Femur (tissue), 1 donor: ENCODE data around the gene GNAZ.

Source experiments
- DNase-seq: peaks from one replicate; pipeline ENCODE4 v3.0.0-alpha.2; 2017

The GNAZ gene

DNA sequence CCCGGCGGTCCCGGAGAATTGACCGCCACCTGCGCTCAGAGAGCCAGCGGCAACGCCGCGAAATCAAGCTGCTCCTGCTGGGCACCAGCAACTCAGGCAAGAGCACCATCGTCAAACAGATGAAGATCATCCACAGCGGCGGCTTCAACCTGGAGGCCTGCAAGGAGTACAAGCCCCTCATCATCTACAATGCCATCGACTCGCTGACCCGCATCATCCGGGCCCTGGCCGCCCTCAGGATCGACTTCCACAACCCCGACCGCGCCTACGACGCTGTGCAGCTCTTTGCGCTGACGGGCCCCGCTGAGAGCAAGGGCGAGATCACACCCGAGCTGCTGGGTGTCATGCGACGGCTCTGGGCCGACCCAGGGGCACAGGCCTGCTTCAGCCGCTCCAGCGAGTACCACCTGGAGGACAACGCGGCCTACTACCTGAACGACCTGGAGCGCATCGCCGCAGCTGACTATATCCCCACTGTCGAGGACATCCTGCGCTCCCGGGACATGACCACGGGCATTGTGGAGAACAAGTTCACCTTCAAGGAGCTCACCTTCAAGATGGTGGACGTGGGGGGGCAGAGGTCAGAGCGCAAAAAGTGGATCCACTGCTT, 25.5 kb downstream of the GNAZ start:
- DNase-seq, result no peak

DNA sequence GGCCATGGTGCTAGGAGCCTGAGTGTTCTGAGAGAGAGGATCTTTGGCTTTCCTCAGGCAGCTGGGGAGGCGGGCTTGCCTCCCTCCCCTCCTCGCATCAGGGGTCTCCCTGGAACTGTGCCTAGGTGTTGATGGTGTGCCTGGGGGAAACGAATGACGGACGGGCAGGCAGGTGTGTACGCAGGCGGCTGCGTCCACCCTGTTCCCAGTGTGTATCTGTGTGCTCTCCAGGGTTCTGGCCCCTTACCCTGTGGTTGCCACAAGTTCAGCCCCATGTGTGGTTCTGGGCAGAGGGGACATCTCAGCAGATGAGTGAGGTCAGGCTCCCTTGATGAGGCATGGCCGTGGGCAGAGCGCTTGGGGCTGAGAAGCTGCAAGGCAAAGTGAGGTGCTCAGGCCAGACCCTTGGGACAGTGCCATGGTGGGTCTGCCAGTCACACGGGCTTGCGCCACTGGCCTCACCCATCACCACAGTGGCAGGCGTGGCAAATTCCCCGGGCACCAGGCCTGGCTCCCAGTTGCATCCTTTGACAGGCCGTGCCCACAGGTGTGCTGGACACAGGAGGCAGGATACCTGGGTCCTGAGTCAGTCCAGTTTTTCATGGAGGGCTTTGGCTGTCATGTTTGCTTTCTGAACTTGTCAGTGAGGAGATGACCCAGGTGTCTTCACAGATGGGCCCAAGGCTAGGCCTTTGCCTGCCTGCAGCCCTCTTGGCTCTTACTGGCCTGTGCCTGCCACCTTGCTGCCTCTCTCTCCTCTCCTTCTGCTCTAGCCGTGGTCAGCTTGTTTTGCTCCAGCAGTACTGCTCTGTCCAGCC, 27.3 kb downstream of the GNAZ start:
- DNase-seq, result no peak

DNA sequence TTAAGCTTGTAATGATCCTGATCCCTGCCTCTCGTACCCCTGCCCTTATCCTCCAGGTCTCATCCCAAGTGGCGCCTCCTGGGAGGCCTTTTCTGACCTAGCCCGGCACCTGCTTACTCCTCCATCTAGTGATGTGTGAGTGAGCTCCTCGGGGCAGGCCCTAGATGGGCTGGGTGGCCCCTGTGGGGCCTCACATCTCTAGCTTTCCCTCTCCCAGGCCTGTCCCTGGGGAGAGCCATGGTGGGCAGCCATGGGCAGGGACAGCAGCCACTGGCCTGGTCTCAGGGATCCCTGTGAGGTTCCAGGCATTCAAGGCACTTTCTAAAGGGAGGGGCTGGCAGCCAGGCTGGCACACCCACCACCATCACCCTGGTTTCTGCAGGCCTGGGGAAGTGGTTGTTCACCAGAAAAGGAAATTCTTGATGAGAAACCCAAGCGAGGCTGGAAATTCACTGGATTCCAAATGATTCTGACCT, 27.9 kb downstream of the GNAZ start:
- DNase-seq, result no peak

DNA sequence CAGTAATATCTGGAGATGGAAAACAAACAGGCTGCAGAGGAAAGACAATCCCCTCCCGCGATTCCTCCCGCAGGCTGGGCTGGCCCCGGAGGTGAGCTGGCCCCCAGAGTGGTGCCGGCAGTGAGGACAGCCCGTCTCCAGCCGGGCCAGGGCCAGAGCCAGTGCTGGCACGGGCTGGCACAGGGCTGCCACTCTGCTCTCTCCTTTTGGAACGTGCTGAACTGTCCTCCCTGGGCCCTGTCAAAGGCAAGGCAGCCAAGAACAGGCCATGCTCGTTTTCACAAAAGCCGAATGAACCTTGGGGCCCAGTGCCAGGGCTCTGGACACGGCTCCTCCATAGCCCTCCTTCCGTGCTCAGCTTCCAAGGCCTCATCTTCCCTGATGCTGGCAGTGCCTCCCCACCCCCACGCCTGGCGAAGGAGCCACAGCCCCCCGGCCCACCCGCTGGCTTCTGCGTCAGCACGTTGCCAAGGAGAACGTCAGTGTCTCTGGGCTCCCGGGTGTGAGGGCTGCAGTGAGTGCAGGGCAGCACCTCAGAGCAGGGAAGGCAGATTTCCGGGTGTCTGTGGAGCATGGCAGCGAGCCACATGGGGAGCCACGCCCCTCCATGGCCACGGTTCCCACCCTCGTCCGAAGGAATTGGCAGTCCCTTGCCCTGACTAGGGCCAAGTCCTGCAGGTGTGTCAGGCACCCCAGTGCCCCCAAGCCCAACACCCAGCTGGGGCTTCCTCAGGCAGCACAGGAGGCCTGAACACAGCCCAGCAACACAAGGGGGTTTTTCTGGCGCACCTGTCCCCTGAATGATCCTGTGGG, 28.6 kb downstream of the GNAZ start:
- DNase-seq, result no peak

DNA sequence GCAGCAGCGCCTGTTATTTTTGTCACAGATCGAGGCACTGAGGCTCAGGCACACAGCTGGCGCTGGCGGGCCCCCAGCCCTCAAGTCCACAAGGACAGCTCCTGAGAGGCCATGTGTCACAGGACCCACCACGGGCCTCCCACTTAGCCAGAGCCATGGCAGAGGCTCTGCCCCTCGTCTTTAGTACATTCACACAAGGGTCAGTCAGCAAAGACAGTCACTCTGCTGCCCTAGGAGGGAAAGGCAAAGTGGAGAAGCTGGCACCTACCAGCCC, 29.1 kb downstream of the GNAZ start:
- no peak for DNase-seq

DNA sequence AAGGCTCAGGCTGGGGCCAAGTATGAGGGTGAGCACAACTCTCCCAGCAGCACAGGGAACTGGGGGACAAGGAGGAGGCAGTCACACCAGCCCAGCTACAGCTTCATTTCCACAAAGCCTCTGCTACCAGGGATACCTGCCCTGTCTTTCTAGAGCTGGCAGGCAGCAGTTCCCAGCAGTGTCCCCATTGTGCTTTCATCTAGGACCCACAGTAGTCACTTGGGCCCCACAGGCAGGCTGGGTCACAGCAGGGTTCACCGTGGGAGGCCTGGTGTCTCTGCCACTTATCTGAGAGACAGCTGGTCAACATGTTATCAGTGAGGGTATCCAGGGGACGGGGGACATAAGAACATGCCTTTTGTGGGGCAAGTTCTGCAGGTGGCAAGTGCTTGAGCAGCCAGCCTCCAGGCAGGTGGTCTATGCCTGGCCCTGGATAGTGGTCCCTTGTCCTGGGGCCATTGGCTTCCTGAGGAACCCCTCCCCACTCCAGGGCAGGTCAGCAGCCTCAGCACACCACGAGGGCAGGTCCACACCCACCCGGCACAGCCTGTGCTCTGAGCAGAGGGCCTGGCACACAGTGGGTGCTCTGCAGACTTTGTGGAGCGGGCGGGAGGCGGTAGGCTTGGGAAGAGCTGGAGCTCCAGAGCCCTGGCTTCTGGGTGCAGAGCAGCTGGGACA, 29.9 kb downstream of the GNAZ start:
- no peak for DNase-seq

DNA sequence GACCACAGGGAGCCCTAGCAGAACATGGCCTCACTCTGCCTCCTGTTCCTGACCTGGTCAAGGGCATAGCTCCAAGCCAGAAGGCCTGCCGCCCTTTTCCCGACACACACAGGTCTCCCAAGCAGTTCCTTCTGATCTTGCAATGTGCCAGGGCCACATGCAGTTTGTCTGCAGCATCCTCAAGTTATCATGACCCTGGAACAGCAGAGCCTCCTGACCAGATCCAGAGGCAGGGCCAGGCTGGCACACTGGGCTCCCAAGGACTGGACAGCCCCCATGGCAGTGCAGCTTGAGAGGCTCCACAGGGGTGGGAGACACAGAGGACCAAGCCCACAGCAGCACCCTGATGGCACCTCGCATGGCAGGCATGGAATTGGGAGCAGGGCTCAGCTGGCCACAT, 31.2 kb downstream of the GNAZ start:
- DNase-seq, result no peak

DNA sequence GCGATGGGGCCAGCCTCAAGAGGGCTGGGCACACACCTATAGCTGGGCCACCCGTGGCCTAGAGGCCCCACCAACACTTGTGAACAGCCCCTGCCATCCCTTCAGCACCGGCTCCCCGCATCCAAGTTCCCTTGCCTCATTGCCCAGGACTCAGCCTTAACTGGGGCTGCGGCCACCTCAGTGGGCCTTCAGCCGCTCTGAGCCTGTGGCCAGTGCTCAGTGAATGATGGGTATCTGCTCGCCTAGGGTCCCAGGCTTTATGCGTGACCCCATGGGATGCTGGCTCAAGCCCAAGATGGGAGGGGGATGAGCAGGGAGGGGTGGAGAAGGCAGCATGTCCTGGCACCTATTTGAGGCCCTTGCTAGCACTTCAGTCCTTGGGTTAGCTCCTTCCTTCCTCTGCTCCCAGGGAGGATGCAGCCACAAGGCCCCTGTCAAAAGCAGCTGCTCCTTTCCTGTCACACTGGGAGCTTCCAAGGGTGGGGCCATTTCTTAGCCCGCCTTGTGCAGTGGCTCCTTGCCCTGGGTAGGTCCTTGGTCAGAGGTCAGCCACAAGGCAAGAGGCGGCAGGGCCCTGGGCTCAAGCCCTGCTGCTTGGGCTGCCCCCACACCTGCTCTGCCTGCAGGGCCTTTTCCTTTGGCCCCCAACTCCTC, 31.8 kb downstream of the GNAZ start:
- DNase-seq, result no peak

DNA sequence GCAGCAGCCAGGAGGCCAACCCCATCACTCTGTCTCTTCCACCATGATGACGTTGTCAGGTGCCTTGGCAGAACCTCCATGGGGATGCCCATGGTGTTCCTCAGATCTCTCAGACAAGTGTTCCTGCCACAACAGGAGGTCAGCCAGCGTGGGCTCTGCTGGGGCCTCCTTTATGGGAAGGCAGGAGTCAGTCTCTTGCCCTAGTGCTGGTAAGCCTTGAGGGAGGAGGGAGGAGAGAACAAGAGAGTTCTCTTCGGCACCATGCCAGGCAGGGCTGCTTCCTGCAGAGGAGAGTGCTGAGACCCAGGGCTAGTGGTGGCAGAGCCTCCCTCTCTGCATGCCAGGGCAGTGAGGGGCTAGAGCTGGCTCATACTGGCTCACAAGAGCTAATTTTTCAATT, 32.5 kb downstream of the GNAZ start:
- no peak for DNase-seq

DNA sequence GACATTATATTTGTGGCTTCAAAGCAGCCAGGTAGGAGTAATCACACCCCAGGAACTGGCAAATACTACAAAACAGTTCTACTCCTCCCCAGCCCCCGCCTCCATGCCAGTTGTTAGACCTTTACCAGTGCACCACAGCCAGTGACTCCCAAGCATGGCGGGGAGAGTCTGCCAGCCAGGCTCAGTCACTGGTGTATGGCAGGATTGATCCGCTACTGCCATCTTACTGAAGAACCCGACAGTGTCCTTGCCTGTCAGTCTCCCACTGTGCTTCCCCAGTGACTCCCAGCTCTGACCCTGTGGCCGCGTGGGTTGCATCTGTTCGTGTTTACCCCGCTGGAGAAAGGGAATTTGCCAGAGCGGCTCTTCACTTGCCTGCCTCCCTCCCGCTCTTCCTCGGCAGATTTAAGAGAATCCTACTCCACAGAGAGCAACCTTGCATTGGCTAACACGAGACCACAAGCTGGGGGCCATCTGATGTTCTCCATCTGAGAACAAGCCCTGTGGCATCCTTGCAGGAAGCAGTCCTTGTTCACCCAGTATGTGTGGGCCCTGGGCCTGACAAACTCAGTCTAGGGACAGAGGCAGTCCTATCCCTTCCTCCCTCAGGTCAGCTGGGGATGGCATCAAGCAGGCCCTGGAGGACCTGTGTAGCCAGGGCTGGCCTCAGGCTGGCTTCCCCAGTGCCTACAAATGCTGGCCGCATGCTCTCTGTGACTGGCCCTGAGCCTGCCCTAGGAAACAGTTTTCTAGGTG, 33.1 kb downstream of the GNAZ start:
- no peak for DNase-seq

DNA sequence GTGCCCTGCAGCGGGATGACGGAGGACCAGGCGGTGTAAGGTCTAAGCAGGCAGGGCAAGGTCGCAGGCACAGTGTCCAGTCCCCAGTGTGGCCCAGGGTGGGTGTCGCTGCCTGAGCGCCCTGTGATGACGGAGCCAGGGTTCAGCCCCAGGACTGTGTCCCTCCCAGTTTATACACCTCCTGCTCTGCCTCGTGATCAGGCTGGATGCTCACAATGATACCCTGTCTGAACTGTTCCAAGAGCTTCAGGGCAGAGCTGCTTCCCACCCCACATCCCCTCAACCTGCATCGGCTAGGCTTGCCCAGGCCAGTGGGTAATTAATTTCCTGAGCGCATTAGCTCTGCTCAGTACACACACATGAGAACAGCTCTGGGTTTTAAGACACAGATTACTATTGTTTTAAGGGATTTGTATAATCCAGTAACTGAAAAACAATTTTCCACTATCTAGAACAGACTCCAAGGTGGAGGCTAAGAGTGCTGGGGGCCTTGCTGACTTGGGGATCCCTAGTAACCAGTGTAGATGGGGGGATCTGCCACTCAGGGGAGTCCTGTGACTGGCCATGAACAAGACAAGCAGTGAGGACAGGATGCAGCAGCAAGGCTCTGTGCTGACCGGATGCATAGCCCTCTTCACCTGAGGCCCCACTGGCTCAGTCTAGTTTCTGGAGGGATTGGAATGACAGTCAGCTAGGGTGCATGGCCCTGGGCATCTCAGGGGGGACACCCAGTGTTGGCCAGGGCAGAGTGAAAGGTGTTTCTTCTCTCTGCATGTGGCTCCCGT, 34.1 kb downstream of the GNAZ start:
- no peak for DNase-seq

DNA sequence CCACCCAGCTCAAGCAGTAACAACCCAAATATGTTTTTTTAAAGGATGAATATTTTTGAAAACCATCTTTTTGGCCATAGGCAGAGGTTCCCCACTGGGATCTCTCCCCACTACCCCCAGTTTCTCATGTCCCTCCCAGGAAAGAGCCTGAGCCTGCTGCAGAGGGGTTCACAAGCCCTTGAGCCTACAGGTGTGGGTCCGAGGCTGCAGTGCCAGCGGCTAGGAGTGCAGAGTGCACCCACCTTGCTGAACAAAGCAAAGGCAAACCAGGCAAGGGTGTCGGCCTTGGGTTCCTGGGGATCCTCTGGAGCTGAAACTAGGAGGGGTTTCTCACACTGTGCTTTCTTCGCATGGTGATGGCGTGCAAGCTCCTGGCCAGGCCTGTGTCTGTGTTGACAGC, 35.0 kb downstream of the GNAZ start:
- DNase-seq, result no peak

DNA sequence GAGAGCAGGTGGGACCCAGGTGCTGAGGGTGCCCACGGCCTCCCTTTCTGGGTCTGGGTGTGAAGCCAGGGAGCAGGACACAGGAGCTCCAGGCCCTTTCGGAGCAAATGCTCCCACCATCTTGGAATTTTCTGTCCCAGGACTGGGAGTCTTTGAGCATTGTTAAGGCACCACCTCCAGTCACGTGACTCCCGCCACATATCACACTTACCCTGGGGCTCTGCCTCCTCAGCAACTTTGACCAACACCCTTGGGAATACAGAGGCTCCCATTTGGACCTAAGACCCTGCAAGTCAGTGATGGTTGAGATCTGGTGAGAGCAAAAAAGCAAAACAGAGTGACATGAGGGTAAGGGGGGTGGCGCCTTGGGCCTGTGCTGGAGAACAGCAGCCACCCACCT, 35.6 kb downstream of the GNAZ start:
- DNase-seq, result no peak

DNA sequence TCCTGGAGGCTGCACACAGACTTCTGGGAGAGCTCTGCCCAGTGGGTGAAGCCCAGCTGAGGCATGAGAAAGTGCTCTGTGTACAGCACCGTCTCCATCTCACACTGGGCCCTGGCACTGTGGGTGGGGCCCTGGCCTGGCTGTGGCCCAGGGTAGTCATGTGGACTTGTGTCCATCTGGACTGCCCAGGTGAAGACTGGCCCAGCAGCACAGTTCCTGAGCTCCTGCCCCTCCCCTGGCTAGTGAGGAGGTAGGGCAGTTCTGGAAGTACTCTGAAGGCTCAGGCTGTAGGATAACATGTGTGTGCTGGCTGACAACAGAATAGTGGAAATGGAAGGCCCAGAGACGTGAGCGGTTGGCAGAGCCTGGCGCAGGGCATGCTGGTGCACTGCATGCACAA, 36.0 kb downstream of the GNAZ start:
- DNase-seq, result no peak

DNA sequence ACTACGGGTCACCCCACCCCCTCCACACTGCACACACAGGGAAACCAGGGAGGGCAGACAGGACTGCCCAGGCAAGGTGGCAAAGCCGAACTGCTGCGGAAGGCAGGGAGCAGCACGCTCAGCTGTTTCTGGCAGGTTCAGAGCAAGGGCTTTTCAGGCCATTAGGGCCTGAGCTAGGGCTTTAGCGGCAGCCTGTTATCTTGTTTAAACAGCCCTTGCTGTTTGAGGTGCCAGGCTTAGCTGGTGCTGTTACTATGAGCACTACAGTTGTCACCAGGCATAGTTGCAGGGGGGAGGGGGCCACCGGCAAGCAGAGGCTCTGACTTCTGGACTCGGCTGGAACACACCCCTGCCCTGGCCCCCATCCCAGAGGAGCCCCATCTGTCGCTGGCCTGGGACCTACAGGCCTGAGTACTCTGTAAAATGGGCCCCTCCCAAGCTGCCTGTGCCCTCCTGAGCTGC, 36.6 kb downstream of the GNAZ start:
- DNase-seq, result peak; percentile 79

DNA sequence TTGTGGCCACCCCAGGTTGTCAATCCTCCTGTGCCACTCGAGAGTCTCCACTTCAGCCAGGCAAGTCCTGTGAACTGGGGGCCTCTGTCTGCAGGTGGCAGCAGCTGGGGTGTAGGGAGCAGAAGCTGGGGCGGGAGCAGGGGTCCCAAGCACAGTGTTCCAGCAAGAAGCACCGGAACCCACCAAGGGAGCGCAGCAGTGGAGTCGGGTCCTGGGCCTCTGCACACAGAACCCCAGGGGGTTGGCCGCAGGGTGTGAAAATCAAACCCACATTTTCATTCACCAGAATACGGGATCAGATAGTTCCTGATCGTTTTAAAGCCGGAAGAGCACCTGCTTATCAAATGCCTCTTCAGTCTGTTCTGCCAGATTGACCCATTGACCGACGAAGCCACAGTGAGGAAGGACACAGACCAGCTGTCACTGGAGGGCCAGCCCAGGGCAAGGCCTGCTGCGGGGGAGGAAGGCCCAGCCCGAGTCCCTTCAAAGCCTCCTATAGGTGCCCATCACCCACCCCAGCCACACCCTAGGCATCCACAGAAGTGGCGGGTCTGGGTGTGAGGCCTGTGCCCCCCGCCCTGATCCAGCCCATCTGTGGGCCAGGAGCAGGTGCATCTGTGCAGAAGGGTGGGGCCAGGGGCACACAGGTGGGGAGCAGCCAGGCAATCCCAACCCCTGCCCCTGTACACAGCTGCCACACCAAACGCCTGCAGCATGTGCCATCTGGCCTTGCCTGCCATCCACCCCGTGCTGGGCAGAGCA, 37.3 kb downstream of the GNAZ start:
- no peak for DNase-seq

DNA sequence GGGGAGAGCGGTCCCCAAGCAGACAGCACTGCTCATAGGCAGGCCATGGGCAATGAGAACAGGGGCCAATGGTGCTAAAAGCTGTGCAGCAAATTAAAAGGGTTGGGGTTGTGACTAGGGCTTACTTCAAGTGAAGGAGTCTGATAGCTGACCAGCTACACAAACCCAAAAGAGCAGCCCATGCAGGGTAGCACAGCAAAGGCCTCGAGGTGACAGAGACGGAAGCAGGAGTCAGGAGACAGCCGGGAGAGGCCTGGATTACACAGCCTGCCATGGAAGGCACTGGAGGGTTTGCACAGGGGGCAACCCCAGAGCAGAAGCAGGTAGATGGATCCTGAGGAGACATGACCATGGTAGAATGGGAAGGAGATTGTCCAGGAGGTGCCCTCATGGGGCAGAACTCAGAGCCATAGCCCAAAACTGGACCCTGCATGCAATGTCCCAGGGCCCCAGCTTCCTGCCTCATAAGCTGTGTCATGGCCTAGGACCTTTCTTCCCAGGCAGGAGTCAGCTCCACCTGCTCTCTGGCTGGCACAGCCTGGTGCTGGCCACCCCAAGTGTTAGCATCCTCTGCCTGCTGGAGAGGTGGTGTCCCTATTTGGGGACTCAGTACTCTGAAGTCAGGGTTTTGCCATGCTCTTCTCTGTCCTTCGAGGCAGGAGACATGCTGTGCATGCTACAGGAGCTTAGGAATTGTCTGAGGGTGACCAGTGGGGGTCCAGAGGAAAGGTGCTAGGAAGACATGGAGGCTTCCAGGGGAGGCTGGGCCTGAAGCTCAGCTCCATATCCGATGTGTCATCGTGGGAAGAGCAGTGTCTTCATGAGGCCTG, 38.1 kb downstream of the GNAZ start:
- DNase-seq, result no peak

DNA sequence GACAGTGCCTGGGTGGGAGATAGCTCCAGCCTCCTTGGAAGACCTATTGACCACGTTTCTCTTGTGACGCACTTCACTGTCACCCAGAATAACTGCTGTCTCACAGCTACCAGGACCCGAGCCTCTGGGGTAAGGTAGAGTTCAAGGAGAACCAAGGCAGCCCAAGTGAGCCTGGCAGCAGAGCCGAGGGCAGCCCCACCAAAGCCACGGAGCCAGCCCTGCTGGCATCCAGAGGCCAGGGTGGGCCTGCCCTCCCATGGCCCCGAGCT, 38.7 kb downstream of the GNAZ start:
- no peak for DNase-seq

DNA sequence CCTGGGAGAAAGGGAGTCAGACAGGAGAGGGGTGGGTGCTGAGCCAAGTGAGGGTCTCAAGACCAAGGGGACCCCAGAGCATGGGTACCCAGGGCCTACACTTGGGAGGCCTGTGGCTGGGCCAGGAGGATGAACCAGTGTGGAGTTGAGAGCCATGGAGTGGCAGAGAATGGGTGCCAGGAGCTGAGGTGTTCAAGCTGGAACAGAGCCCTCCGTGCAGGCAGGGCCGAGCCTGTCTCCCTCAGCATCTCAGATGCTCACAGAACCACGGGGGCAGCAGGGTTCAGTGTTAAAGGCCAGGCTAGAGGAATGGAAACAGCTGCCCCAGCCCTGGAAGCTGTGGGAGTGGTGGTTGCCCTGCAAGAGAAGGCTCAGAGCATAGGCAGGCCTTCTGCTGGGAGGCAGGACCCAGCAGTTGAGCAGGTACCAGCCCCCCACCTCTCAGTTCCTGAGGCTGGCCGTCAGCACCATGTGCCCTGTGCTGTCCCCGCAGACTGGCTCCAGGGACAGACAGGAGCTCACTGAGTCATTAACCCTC, 39.2 kb downstream of the GNAZ start:
- no peak for DNase-seq
